Ishikawa (cell line): ENCODE results near the gene ADPRS.

Experiments
- CEBPB ChIP-seq: IDR thresholded peaks from 2 replicates; pipeline ENCODE4 v1.6.1; 2012
- CREB1 ChIP-seq: IDR thresholded peaks from 2 replicates; pipeline ENCODE4 v1.6.1; 2012; ENCODE audit warnings: low read depth
- EGR1 ChIP-seq: IDR thresholded peaks from 2 replicates; pipeline ENCODE4 v1.6.1; 2012
- EP300 ChIP-seq: IDR thresholded peaks from 2 replicates; pipeline ENCODE4 v1.6.1; 2012; ENCODE audit warnings: borderline replicate concordance
- FOXM1 ChIP-seq: IDR thresholded peaks from 2 replicates; pipeline ENCODE4 v1.6.1; 2012; ENCODE audit warnings: low read depth, borderline replicate concordance
- NFIC ChIP-seq: IDR thresholded peaks from 2 replicates; pipeline ENCODE4 v1.6.1; 2012
- RAD21 ChIP-seq: IDR thresholded peaks from 2 replicates; pipeline ENCODE4 v1.6.1; 2012; ENCODE audit warnings: low read depth
- TAF1 ChIP-seq: IDR thresholded peaks from 2 replicates; pipeline ENCODE4 v1.6.1; 2012; ENCODE audit warnings: low read depth, mild to moderate bottlenecking
- TCF12 ChIP-seq: IDR thresholded peaks from 2 replicates; pipeline ENCODE4 v1.6.1; 2012; ENCODE audit warnings: low read depth
- TEAD4 ChIP-seq: IDR thresholded peaks from 2 replicates; pipeline ENCODE4 v1.6.1; 2012
- YY1 ChIP-seq: IDR thresholded peaks from 2 replicates; pipeline ENCODE4 v1.6.1; 2012; ENCODE audit warnings: low read depth
- ZBTB7A ChIP-seq: IDR thresholded peaks from 2 replicates; pipeline ENCODE4 v1.6.1; 2012; ENCODE audit warnings: low read depth
- TF ChIP-seq, protein P1 (sequence below): IDR thresholded peaks from 2 replicates; pipeline ENCODE4 v1.6.1; 2012; ENCODE audit warnings: low read depth, mild to moderate bottlenecking
- TF ChIP-seq, protein P2 (sequence below): IDR thresholded peaks from 2 replicates; pipeline ENCODE4 v1.6.1; 2012
- TF ChIP-seq, protein P3 (sequence below): IDR thresholded peaks from 2 replicates; pipeline ENCODE4 v1.6.1; 2012

ADPRS gene

DNA sequence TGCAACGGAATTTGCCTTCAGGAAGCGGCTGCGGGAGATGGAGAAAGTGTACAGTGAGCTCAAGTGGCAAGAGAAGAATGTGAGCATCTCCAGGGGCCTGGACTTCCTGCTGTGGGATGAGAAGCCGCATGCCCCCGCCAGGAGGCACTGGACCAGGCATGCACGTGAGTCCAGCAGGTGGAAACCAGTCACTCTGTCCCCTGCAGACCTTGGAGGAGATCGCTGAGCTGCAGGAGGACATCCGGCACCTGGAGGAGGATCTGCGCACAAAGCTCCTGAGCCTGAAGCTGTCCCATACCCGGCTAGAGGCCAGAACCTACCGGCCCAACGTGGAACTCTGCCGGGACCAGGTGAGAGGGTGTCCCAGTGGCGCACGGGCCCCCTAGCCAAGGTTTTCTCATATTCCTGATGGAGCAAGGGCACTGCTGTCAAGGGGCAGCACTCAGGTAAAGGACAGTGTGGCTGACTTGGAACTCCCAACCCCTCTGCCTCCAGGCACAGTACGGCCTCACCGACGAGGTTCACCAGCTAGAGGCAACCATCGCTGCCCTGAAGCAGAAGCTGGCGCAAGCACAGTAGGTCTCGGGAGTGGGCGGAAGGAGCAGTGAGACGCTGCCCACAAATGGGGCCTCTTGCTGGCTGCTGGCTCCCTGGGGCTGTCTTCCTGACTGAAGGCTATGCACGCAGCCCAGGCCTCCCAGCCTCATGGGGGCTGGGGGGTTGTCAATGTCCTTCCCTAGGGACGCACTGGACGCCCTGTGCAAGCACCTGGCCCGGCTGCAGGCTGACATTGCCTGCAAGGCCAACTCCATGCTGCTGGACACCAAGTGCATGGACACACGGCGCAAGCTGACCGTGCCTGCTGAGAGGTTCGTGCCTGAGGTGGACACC lies 1.2 kb upstream of the ADPRS start:
- TF ChIP-seq TCF12 (no peak), CREB1 (no peak), RAD21 (no peak), EP300 (no peak), CEBPB (no peak), YY1 (no peak), ZBTB7A (no peak), TAF1 (no peak), TEAD4 (no peak), FOXM1 (no peak), EGR1 (no peak), NFIC (no peak)
- TF ChIP-seq, protein P1, sequence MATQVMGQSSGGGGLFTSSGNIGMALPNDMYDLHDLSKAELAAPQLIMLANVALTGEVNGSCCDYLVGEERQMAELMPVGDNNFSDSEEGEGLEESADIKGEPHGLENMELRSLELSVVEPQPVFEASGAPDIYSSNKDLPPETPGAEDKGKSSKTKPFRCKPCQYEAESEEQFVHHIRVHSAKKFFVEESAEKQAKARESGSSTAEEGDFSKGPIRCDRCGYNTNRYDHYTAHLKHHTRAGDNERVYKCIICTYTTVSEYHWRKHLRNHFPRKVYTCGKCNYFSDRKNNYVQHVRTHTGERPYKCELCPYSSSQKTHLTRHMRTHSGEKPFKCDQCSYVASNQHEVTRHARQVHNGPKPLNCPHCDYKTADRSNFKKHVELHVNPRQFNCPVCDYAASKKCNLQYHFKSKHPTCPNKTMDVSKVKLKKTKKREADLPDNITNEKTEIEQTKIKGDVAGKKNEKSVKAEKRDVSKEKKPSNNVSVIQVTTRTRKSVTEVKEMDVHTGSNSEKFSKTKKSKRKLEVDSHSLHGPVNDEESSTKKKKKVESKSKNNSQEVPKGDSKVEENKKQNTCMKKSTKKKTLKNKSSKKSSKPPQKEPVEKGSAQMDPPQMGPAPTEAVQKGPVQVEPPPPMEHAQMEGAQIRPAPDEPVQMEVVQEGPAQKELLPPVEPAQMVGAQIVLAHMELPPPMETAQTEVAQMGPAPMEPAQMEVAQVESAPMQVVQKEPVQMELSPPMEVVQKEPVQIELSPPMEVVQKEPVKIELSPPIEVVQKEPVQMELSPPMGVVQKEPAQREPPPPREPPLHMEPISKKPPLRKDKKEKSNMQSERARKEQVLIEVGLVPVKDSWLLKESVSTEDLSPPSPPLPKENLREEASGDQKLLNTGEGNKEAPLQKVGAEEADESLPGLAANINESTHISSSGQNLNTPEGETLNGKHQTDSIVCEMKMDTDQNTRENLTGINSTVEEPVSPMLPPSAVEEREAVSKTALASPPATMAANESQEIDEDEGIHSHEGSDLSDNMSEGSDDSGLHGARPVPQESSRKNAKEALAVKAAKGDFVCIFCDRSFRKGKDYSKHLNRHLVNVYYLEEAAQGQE: no peak
- TF ChIP-seq, protein P2, sequence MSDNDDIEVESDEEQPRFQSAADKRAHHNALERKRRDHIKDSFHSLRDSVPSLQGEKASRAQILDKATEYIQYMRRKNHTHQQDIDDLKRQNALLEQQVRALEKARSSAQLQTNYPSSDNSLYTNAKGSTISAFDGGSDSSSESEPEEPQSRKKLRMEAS: no peak
- TF ChIP-seq, protein P3, sequence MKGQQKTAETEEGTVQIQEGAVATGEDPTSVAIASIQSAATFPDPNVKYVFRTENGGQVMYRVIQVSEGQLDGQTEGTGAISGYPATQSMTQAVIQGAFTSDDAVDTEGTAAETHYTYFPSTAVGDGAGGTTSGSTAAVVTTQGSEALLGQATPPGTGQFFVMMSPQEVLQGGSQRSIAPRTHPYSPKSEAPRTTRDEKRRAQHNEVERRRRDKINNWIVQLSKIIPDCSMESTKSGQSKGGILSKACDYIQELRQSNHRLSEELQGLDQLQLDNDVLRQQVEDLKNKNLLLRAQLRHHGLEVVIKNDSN: no peak

DNA sequence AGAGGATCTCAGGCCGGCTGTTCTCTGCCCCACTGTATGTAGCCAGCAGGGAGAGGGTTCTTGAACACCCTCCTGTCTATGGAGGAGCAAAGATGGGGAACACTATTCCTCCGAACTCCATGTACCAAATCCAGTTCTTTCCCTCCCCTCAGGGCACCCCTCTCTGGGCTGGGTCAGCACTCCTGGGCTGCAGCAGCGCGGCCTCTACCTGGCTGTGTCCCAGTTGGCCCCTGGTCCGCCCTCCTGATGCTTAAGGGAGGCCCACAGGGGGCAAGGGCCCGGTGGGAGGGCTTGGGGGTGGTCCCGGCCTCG lies 471 bp upstream of the ADPRS start:
- TF ChIP-seq NFIC (no peak), TEAD4 (no peak), ZBTB7A (no peak; the same call in 1 of the 2 replicates), CREB1 (no peak), TCF12 (no peak), RAD21 (no peak), EP300 (no peak), CEBPB (no peak), EGR1 (no peak), FOXM1 (no peak), YY1 (no peak), TAF1 (no peak)
- TF ChIP-seq, protein P3: no peak
- TF ChIP-seq, protein P1: no peak
- TF ChIP-seq, protein P2: no peak

DNA sequence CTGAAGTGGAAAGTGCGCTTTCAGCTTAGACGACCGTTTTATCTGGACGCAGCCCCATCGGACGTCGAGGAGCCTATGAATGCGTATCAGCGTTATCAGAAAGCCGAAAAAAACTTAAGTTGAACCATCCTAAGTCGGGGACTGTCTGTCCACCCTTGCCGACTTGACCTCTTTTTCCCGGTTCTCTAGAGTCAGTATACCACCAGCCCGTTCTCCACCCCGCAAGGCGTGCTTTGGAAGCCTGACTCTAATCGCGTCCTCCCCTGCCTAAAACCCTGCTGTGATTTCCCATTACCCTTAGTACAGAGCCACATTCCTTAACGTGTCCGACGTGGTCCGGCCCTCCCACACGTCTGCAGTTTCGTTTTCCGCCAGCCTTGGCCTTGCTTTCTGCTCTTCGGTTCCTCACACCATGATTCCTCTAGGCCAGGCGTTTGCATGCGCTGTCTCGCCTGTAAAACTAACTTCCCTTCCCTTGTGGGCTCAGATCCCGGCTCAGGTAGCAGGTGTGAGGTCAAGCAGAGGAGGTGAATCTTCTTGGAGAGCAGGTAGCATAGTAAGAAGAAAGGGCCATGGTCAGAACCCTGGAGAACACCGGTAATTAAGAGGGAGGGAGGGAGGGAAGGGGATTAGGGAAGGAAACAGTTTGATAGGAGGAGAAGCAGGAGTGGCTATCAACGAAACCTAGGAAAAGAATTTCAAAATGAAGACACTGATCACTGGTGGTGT lies 865 bp downstream of the ADPRS start:
- TF ChIP-seq, protein P1: no peak
- TF ChIP-seq EGR1 (peak; percentile 43; the same call in 1 of the 2 replicates), FOXM1 (no peak), TEAD4 (peak; percentile 79), NFIC (no peak)
- TF ChIP-seq, protein P2: peak; percentile 53

DNA sequence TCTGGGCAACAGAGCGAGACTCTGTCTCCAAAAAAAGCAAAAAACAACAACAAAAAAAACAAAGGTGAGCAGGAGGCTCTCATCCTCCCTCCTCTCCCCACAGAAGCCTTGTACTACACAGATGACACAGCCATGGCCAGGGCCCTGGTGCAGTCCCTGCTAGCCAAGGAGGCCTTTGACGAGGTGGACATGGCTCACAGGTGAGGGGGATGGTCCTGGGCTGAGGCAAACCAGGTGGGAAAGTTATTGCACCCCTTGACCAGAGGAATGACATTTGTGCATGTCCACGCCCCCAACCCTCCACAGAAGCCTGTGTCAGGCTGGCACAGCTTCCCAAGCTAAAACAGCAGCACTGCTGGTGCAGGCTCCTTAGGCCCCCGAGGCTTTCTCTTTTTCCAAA lies 2.4 kb downstream of the ADPRS start:
- no peak for TF ChIP-seq EP300
- no peak for TF ChIP-seq TEAD4
- TF ChIP-seq, protein P2: no peak
- no peak for TF ChIP-seq FOXM1
- TF ChIP-seq CEBPB: no peak
- TF ChIP-seq NFIC: no peak
- TF ChIP-seq ZBTB7A: no peak
- TF ChIP-seq EGR1: no peak
- TF ChIP-seq RAD21: no peak
- TF ChIP-seq CREB1: no peak
- TF ChIP-seq, protein P3: no peak
- TF ChIP-seq TAF1: no peak
- TF ChIP-seq YY1: no peak
- no peak for TF ChIP-seq TCF12
- TF ChIP-seq, protein P1: no peak
